GM18858 (cell line): ENCODE measurements around the gene IARS2.
"Not testable (repeated sequence)": the region's sequence is repeated elsewhere in the genome, so short reads cannot be mapped to it uniquely, and the experiment has no call there.

ENCODE experiments used
- ATAC-seq: cut with Tn5 transposase; IDR thresholded peaks from one replicate; pipeline ENCODE4 v1.9.1; 2021; ENCODE audit not compliant: unreplicated experiment

The IARS2 gene

GRCh38 chr1:220164116-220164515 is 70.2 kb downstream of the IARS2 start:
- ATAC-seq, result no peak

DNA sequence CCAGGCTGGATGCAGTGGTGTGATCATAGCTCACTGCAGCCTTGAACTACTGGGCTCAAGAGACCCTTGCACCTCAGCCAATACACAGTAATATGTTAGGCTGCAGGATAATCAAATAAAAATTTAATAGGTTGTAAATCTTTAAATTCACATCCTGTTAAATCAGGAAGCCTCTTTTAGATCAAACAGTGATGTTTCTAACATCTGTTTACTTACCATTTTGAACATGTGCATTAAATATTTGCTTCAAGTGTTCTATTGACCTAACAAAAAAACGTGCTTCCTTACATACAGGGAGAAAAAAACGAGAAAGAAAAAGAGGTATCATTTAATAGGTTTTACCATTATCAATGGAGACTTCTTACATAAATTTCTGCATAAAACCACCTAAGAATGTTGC is 70.6 kb downstream of the IARS2 start:
- ATAC-seq, result no peak

GRCh38 chr1:220166853-220167252 is 72.9 kb downstream of the IARS2 start:
- ATAC-seq, result no peak

DNA sequence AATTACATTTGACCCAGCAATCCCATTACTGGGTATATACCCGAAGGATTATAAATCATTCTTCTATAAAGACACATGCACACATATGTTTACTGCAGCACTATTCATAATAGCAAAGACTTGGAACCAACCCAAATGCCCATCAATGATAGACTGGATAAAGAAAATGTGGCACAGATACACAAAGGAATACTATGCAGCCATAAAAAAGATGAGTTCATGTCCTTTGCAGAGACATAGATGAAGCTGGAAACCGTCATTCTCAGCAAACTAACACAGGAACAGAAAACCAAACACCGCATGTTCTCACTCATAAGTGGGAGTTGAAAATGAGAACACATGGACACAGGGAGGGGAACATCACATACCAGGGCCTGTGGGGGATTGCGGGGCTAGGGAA is 76.0 kb downstream of the IARS2 start:
- ATAC-seq, result not testable (repeated sequence)

DNA sequence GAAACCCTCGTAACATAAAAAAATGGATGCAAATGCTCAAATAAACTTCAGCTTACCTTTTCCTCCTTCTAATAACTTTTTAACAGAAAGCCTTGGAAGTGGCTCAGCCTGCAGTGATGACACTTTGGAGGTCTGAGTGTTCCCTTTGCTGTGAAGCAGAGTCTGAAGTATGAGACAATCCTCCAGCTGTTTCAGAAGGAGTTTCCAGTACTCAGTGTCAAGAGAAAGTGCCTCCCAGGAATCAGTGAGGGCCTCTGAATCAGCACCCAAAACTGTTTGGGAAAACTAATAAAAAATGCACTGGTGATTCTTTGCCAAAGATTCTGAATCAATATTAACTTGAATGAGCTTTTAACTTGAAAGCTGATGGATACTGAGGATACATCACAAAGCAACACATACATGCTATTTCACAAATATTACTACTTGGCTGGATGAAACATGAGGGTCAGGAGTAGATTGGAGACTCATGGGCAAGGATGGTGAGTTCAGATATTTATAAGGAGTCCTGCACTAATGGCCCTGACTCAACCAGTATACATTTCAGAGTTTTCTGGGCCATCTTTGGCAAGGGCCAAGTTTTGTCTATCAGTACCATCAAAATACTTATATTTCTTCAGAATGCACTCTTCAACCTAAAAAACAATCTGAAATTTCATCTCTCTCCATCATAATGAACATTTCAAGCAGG is 77.0 kb downstream of the IARS2 start:
- no peak for ATAC-seq

DNA sequence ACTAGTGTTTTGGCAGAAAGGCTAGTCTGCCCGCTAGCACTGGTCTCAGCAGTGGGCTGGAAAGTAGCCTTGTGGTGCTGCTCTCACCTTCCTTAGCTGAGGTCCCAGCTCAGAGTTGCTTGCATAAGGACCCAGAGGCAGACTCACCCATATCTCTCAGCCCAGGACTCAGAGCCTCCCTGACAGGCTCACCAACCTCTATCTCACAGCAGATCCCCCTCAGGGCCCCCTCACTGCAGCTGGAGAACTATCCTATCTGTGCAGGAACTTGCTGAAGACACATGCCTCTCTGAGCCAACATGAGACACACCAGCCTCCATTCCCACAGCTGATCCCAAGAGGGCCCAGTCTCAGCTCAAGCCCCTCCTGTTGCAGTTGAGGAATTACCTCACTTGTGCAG is 82.6 kb downstream of the IARS2 start:
- ATAC-seq, result no peak

- no peak for ATAC-seq
Measured at GRCh38 chr1:220182111-220182510, 88.2 kb downstream of the IARS2 start.

GRCh38 chr1:220182656-220183055 is 88.7 kb downstream of the IARS2 start:
- no peak for ATAC-seq

DNA sequence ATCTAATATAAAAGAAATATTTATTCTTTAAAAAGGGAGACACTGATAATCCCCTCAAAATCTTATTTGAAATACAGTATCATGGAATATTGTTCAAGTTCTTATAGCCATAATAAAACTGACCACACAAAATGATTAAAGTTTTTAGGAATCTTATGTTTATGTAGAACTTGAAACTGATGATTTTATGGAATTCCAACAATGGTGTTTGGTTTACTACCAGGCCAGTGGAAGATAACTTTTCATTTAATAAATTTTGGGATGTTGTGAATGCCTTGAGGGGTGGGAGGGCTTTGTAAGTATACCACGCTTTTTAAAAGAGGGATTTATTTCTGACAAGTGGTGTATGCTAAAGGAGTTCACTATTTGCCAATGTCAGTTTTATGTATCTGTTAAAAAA is 90.6 kb downstream of the IARS2 start:
- no peak for ATAC-seq

GRCh38 chr1:220186752-220187151 is 92.8 kb downstream of the IARS2 start:
- ATAC-seq, result no peak

- ATAC-seq, result no peak
Measured at GRCh38 chr1:220188538-220188937, 94.6 kb downstream of the IARS2 start.

- peak; percentile 47 for ATAC-seq
Measured at GRCh38 chr1:220189750-220190347, 95.9 kb downstream of the IARS2 start.

DNA sequence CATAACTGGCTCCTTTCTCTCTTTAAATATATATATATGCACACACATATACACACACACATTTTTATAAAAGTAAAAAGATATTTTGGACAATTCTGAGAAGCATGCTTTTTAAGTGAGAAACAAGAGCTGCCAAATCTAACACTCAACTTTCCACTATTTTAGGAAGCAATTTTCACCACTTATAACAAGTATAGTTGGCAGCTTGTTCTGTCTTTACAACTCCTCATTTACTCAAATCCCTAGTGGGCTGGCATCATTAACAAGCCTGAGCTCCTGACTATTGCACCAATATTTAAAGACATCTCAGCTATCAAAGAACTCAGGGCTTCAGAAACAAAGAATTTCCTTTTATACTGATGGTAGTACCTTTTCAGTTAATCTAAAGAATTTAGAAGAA is 101.8 kb downstream of the IARS2 start:
- ATAC-seq, result no peak
